Measurements from ENCODE around the gene HK3.

Gene HK3

DNA sequence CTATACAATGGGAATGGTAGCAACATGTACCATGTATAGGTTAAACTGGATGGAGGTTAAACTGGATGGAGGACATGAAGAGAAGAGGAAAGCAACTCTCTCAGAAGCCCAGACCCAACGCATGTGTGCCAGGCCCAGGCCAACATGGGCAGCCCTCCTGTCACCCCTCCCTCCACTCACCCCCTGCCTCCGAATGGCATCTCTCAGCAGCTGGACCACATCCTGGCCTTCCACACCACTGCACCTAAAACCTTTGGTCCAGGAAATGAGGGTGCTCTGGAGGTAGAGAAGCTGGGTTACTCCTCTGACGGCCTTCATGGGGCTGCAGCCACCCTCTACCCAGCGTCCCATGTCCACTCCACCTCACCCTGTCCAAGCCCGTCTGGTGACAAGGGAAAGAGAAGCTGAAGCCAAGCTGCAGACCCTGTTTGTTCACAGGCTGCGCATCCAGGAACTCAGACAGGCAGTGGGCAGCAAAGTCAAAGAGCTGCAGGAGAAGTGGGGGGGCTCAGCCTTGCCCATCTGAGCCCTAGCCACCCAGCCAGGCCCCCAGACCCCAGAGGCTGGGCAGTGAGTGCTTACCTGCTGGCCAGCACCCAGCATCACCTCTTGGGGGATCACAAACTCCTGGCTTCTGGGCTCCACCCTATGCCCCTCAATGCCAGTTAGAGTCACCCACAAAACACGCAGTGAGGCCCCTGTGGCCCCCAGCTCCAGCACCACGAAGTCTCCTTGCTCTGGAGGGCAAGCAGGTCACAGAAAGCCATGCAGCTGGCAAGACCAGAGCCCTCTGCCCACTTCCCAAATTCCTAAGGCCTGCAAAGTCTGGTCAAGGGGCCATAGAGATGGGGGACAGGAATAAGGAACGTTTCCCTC lies 8.5 kb downstream of the HK3 start:
- no peak overlapping the region for H3K27ac ChIP-seq (ENCODE audit: low read length)
- H3K9me3 ChIP-seq (ENCODE audit: control insufficient read depth in 1 of 2, low read length in 2 of 2): no peaks in the 10 kb centered on the region
- no peaks in the 10 kb centered on the region for H3K36me3 ChIP-seq (ENCODE audit: control insufficient read depth in 1 of 2, insufficient read depth in 2 of 2, low read length in 2 of 2)
- H3K27me3 ChIP-seq (ENCODE audit: low read depth, low read length): no peaks in the 10 kb centered on the region
- H3K4me3 ChIP-seq (ENCODE audit: low read depth in 1 of 2, low read length in 2 of 2): no peak overlapping the region
- H3K4me1 ChIP-seq (ENCODE audit: control insufficient read depth in 1 of 2, insufficient read depth in 2 of 2, low read length in 2 of 2): no peaks in the 10 kb centered on the region

DNA sequence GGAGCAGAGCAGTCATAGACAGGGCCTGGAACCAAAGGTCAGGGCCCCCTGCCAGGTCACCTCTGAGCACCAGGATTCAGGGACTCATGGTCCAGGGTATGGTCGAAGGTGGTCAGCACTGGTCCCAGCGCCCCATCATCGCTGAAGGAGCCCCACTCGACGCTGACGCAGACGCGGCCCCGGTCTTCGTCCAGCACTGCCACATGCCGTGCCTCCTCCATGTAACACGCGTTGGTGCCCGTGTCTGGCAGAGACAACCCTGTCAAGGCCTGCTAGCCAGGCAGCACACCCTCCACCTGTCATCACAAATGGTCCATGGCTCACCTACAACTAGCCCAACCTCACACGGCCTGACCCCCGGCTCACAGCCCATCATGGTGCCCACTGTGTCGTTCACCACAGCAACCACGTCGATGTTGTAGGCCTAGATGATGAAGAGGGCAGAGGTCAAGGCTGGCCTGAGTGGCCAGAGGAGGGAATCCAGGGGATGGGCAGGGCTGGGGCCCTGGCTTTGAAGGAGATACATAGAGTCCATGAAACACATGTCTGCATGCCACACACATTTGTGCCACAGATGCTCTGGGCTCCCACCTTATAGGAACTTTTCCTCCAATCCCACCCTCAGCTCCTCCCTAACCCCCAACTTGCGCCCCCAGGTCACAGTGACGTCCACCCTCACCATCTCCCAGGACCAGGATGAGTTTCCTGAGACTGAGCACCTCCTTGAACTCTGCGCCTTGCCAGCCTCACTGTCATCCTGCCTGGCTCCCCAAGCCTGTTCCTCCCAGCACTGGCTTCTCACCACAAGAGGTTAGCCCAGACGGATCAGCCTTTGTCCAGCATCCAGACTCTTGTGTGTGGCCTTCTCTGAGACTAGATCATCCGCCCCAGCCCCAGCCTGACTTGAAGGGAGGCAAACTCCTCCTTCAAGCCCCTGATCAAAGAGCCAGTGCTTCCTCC lies 9.5 kb downstream of the HK3 start:
- Histone ChIP-seq H3K27ac (ENCODE audit: low read length) (no peak overlapping the region), H3K27me3 (ENCODE audit: low read depth, low read length) (no peaks in the 10 kb centered on the region), H3K36me3 (ENCODE audit: control insufficient read depth in 1 of 2, insufficient read depth in 2 of 2, low read length in 2 of 2) (no peaks in the 10 kb centered on the region), H3K4me1 (ENCODE audit: control insufficient read depth in 1 of 2, insufficient read depth in 2 of 2, low read length in 2 of 2) (no peaks in the 10 kb centered on the region), H3K9me3 (ENCODE audit: control insufficient read depth in 1 of 2, low read length in 2 of 2) (no peaks in the 10 kb centered on the region), H3K4me3 (ENCODE audit: low read depth in 1 of 2, low read length in 2 of 2) (no peak overlapping the region)

DNA sequence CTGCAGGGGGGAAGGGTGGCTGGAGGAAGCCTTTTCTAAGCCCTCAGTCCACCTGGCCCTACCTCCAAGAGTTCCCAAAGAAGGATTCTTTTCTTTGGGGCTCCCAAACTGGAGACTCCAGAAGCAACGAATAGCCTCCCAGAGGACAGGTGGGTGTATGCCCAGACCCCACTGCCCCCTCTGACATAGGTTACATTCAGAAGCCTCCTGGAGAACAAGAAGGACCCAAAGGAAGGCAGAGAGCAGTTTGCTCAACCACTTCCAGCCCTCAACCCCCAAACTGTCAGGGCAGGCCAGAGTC lies 10.3 kb downstream of the HK3 start:
- no peak overlapping the region for H3K27ac ChIP-seq (ENCODE audit: low read length)
- H3K36me3 ChIP-seq (ENCODE audit: control insufficient read depth in 1 of 2, insufficient read depth in 2 of 2, low read length in 2 of 2): no peaks in the 10 kb centered on the region
- H3K4me1 ChIP-seq (ENCODE audit: control insufficient read depth in 1 of 2, insufficient read depth in 2 of 2, low read length in 2 of 2): no peaks in the 10 kb centered on the region
- H3K9me3 ChIP-seq (ENCODE audit: control insufficient read depth in 1 of 2, low read length in 2 of 2): no peaks in the 10 kb centered on the region
- H3K27me3 ChIP-seq (ENCODE audit: low read depth, low read length): no peaks in the 10 kb centered on the region
- H3K4me3 ChIP-seq (ENCODE audit: low read depth in 1 of 2, low read length in 2 of 2): no peak overlapping the region

DNA sequence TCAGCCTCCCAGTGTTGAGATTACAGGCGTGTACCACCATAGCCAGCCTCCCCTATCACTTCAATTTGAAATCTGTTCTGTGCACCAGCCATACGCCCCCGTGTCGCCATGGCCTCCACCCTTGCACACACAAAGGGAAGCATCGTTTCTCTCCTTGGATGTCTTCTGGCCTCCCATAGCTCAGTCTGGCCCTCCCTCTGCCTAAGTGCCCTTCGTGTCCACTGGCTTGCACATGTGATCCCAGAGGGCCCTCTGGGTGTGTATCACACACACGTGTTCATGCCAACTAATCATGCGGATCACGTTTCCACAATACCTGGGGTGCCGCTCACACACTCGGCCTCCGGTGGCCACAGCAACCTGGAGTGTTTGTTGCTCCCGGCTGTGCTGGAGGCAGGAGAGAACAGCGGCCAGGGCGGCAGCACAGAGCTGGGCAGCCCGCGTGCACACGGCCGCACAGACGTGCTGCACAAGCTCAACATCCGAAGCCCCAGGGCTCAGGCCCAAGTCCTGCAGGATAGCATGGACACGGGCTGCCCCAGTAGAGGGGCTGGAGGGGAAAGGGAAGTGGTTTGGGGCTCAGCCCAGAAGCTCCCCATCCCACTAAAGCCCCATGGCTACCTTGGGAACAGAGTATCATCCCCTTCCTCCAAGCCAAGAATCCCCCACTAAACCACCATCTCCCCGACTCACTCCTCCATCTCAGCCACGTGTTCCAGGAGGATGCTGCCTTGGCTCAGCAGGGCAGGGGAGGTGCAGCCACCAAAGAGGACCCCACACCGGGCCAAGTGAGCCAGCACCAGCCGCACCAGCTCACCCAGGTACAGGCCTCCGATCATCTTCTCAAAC lies 10.9 kb downstream of the HK3 start:
- Histone ChIP-seq H3K27ac (ENCODE audit: low read length) (no peak overlapping the region), H3K9me3 (ENCODE audit: control insufficient read depth in 1 of 2, low read length in 2 of 2) (no peaks in the 10 kb centered on the region), H3K36me3 (ENCODE audit: control insufficient read depth in 1 of 2, insufficient read depth in 2 of 2, low read length in 2 of 2) (no peaks in the 10 kb centered on the region)

DNA sequence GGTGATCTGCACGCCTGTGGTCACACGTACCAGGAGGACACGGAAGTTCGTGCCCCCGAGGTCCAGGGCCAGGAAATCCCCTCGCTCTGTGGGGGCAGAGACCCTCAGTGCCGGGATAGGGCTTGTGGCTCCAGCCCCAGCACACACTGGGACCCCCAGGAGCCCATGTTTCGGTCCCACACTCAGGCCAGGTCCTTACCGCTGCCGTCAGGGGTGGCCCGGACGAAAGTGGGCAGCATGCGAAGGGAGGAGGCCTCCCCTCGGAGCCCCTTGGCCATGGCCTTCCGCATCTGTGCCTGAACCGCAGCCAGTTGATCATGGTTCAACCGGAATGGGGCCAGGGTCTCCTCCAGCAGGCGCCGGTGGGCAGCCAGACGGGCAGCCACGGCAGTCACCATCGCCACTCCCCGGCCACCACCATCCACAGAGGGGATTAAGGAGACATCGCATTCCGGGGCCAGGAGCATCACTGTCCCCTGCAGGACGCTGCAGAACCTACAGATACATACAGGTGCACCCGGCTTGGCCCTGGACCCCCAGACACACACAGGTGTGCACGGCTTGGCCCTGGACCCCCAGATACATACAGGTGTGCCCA lies 11.8 kb downstream of the HK3 start:
- Histone ChIP-seq H3K4me1 (ENCODE audit: control insufficient read depth in 1 of 2, insufficient read depth in 2 of 2, low read length in 2 of 2) (no peaks in the 10 kb centered on the region), H3K36me3 (ENCODE audit: control insufficient read depth in 1 of 2, insufficient read depth in 2 of 2, low read length in 2 of 2) (no peaks in the 10 kb centered on the region), H3K4me3 (ENCODE audit: low read depth in 1 of 2, low read length in 2 of 2) (no peak overlapping the region)

More for the DNA sequence above, 10.9 kb downstream of the HK3 start:
- H3K4me3 ChIP-seq (ENCODE audit: low read depth in 1 of 2, low read length in 2 of 2): no peak overlapping the region
- H3K4me1 ChIP-seq (ENCODE audit: control insufficient read depth in 1 of 2, insufficient read depth in 2 of 2, low read length in 2 of 2): no peaks in the 10 kb centered on the region
- H3K27me3 ChIP-seq (ENCODE audit: low read depth, low read length): no peaks in the 10 kb centered on the region

DNA sequence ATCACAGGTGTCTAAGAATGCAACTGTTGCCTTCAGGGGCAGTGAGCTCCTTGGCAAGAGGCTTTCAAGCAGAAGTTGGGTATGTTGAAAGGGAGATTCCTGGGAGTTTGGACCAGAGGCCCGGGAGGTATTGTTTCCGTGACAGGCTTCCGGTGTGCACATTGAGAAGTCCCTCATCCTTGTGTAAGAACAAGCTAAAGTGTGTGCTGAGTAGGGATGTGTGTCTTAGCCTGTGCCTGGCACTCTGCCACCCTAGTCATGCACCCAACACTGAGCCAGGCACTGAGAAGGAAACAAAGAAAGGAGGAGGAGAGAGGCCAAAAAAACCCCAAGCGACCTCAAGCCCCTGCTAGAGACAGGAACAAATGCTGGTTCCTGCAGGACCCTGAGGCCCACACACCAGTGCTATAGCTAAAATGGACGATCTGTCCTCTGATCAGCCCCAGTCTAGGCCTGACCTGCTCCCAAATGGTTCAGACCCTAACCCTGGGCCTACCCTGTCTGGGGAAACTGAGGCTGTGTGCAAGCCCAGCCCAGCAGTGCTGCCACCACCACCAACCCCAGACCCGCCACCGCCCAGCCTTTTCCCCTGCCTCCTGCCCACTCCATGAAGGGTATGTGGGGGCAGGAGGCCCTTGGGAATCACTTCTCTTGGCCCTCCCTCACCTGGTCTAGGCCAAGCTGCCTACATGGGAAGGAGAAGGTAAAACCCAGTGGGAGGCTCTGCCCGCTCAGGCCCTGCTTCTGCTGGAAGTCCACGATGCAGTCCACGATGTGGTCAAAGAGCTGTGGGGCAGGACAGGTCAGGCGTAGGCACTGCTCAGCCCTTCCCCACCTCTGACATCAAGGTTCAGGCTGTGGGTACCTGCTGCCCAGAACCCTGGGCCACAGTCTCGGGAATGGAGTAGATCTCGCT lies 12.6 kb downstream of the HK3 start:
- H3K4me1 ChIP-seq (ENCODE audit: control insufficient read depth in 1 of 2, insufficient read depth in 2 of 2, low read length in 2 of 2): no peaks in the 10 kb centered on the region
- H3K4me3 ChIP-seq (ENCODE audit: low read depth in 1 of 2, low read length in 2 of 2): no peak overlapping the region
- no peaks in the 10 kb centered on the region for H3K9me3 ChIP-seq (ENCODE audit: control insufficient read depth in 1 of 2, low read length in 2 of 2)
- no peaks in the 10 kb centered on the region for H3K27me3 ChIP-seq (ENCODE audit: low read depth, low read length)
- no peak overlapping the region for H3K27ac ChIP-seq (ENCODE audit: low read length)
- H3K36me3 ChIP-seq (ENCODE audit: control insufficient read depth in 1 of 2, insufficient read depth in 2 of 2, low read length in 2 of 2): no peaks in the 10 kb centered on the region

More for the DNA sequence above, 11.8 kb downstream of the HK3 start:
- Histone ChIP-seq H3K27ac (ENCODE audit: low read length) (no peak overlapping the region), H3K9me3 (ENCODE audit: control insufficient read depth in 1 of 2, low read length in 2 of 2) (no peaks in the 10 kb centered on the region), H3K27me3 (ENCODE audit: low read depth, low read length) (no peaks in the 10 kb centered on the region)

DNA sequence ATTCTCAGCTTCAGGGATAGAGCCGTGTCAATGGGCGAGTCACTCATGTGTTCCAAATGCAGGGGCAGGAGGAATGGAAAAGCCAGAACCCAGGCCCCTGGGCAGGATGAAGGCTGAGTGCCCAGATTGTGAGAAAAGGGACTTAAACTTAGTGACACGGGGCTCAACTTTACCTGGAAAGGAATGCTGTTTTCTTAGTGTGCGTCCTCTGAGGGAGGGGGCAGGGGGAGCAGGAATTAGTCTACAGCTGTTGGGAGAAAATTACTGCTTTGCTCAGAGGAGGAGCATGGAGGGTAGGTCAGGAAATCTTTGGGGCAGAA lies 14.6 kb downstream of the HK3 start:
- no peaks in the 10 kb centered on the region for H3K4me1 ChIP-seq (ENCODE audit: control insufficient read depth in 1 of 2, insufficient read depth in 2 of 2, low read length in 2 of 2)

DNA sequence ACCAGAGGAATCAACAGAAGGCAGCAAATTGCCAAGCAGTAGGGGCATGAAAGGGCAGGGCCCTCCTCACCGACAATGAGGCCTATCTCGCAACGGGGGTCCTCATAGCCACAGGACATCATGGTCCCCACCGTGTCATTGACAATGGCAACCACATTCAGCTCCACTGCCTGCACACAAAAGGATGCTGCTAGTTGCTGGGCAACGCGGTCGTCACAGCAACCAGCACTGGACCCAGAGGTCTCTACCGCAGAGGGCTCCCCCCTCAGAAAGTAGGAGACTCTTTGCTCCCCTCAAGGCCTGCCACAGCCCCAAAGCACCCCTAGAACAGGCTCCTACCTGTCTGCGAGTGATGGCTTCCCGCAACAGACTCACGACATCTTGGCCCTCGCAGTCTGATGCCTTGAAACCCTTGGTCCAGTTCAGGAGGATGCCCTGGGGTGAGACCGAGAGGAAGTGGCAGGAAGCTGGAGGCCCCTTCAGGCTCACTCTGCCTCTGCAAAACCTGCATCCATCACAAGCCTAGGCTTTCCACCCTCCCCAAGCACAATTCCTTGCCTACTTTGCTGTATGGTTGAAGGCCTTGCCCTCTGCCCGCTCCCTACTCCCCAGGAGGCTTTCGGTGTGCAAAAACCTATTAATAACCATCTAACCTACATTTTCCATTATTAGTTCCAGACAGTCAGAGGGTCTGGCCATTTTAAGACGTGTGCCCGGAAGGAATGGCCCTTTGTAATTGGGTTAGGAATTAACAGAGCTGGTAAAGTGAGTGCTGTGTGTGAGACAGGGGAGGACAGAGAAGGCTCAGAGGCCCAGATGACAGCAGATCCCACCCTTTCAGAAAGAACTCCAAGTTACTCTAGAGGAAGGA lies 15.2 kb downstream of the HK3 start:
- Histone ChIP-seq H3K27me3 (ENCODE audit: low read depth, low read length) (no peaks in the 10 kb centered on the region), H3K4me1 (ENCODE audit: control insufficient read depth in 1 of 2, insufficient read depth in 2 of 2, low read length in 2 of 2) (no peaks in the 10 kb centered on the region), H3K36me3 (ENCODE audit: control insufficient read depth in 1 of 2, insufficient read depth in 2 of 2, low read length in 2 of 2) (no peaks in the 10 kb centered on the region), H3K9me3 (ENCODE audit: control insufficient read depth in 1 of 2, low read length in 2 of 2) (no peaks in the 10 kb centered on the region), H3K4me3 (ENCODE audit: low read depth in 1 of 2, low read length in 2 of 2) (no peak overlapping the region), H3K27ac (ENCODE audit: low read length) (no peak overlapping the region)

More for the DNA sequence above, 14.6 kb downstream of the HK3 start:
- H3K4me3 ChIP-seq (ENCODE audit: low read depth in 1 of 2, low read length in 2 of 2): no peak overlapping the region
- no peaks in the 10 kb centered on the region for H3K27me3 ChIP-seq (ENCODE audit: low read depth, low read length)
- no peak overlapping the region for H3K27ac ChIP-seq (ENCODE audit: low read length)
- H3K36me3 ChIP-seq (ENCODE audit: control insufficient read depth in 1 of 2, insufficient read depth in 2 of 2, low read length in 2 of 2): no peaks in the 10 kb centered on the region
- no peaks in the 10 kb centered on the region for H3K9me3 ChIP-seq (ENCODE audit: control insufficient read depth in 1 of 2, low read length in 2 of 2)

DNA sequence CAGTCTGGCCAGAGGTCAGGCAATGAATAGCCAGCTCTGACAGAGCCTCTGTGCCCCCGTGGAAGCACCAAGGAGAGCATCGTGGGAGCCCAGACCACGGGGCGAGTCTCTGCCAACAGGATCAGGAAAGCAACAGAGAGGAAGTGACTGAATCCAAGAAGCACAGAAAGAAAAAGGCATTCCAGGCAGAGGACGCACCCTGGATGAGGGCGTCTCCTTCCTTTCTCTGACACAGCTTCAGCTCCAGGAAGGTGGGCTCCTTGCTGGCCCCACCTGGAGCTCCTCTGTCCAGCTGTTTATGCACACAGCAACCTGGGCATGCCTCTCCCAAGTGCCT lies 16.6 kb downstream of the HK3 start:
- Histone ChIP-seq H3K27ac (ENCODE audit: low read length) (no peak overlapping the region), H3K9me3 (ENCODE audit: control insufficient read depth in 1 of 2, low read length in 2 of 2) (no peaks in the 10 kb centered on the region), H3K4me1 (ENCODE audit: control insufficient read depth in 1 of 2, insufficient read depth in 2 of 2, low read length in 2 of 2) (no peaks in the 10 kb centered on the region), H3K27me3 (ENCODE audit: low read depth, low read length) (no peaks in the 10 kb centered on the region), H3K36me3 (ENCODE audit: control insufficient read depth in 1 of 2, insufficient read depth in 2 of 2, low read length in 2 of 2) (no peaks in the 10 kb centered on the region), H3K4me3 (ENCODE audit: low read depth in 1 of 2, low read length in 2 of 2) (no peak overlapping the region)

Data from muscle layer of duodenum (tissue), 2 donors.